H4 (cell line): Measurements from ENCODE around the gene CD68. TPM values are rescaled to one million over a fixed set of nuclear protein-coding genes. Genes with fewer than 3 reads are reported as not detected.
A peak's percentile ranks its signal among the peaks of the same experiment; 100 is the strongest.
"Not testable (repeated sequence)": the region's sequence is repeated elsewhere in the genome, so short reads cannot be mapped to it uniquely, and the experiment has no call there.

Experiments used
- DNase-seq: peaks from one replicate; pipeline ENCODE4 v3.0.0-alpha.2; 2015; ENCODE audit warnings: low spot score
- total RNA-seq: library from RNA; depleted of rRNA; stranded (reverse); fragments of >200 nt; shearing (Covaris generic); gene quantifications from 2 replicates; pipeline ENCODE4 v1.2.3, GENCODE V29; 2014

CD68 gene
- total RNA-seq, 1 experiment from 2014 or later: 21.6 TPM

DNA sequence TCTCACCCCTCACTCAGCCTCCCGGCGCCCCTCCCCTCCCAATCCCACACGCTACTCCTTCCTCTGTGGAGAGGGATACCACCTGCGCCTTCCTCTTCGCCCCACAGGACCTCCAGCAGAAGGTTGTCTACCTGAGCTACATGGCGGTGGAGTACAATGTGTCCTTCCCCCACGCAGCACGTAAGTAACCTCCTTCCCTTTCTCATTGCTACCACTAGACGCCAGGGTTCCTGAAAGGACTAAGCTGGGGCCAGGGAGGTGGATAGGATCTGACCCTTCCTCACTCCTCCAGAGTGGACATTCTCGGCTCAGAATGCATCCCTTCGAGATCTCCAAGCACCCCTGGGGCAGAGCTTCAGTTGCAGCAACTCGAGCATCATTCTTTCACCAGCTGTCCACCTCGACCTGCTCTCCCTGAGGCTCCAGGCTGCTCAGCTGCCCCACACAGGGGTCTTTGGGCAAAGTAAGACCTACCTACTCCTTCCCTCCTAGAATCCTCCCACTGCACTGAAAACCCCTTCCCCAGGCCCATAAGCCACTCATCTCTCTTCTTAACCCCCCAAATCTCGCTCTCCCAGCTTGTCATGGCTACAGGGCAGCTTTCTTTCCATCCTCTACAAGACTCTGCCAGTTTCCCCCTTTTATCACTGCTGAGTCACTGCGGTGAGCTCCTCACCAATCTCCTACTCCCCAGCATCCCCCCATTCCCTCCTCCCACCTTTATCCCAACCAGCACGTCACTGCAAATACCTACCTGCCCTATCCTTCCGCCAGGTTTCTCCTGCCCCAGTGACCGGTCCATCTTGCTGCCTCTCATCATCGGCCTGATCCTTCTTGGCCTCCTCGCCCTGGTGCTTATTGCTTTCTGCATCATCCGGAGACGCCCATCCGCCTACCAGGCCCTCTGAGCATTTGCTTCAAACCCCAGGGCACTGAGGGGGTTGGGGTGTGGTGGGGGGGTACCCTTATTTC lies 1.5 kb downstream of the CD68 start:
- no peak for DNase-seq

- DNase-seq: no peak
These were observed 3.2 kb downstream of the CD68 start for GRCh38 chr17:7582396-7583252.

GRCh38 chr17:7583253-7584109 lies 4.0 kb downstream of the CD68 start, which contains the start of gene MPDU1:
Gene MPDU1 (plus strand): TSS chr17:7583852. CDS start chr17:7583863, 11 bp downstream.
- DNase-seq: peak; percentile 91

DNA sequence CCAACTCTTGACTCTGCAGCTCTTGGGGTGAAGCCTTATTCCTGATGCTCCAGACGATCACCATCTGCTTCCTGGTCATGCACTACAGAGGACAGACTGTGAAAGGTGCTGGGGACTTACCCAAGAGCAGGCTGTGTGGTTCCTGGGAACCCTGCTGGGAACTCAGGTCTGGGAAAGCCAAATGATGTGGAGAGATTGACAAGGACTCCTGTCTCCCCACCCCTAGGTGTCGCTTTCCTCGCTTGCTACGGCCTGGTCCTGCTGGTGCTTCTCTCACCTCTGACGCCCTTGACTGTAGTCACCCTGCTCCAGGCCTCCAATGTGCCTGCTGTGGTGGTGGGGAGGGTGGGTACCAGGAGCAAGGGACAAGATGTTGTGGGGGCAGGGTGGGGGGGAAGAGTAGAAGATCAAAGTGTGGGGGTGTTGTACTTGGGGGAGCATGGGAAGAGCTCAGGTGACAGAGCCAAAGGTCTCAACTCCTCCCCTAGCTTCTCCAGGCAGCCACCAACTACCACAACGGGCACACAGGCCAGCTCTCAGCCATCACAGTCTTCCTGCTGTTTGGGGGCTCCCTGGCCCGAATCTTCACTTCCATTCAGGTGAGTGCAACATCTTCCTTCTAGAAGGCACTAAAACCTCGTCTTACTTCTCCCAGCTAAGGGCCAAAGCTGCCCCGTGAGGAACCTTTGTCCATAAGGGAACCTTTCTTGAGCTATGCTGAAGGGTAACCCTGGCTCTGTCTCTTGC lies 7.4 kb downstream of the CD68 start:
- DNase-seq: no peak

DNA sequence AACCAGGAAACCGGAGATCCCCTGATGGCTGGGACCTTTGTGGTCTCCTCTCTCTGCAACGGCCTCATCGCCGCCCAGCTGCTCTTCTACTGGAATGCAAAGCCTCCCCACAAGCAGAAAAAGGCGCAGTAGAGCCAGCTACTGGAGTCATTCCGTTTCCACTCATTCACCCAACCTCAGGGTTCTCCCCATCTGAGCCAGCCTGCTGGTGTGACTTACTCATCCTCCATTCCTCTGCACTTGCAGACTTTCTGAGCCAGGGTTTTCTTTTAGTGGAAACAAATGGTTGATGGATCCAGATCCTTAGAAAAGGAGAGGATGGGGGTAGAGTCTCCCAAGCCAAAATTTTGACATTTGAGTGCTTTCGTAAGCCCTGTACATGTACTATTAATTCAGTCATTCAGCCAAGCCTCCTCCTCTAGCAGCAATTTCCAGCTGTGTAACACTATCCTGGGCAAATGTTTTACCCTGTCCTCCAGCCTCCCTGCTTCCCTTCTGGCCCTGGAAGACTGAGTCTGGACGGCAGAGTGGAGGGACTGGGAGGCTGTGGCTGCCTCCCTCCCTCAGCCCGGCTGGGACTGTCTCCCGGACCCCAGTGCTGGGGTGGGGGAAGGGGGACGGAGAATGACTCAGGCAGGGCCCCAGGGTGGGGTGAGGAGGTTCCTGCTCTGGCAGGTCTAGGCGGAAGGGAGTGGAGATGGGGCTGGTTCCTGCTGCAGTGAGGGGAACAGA lies 8.1 kb downstream of the CD68 start:
- DNase-seq: no peak

- no peak for DNase-seq
These were observed 9.2 kb downstream of the CD68 start for GRCh38 chr17:7588553-7589203.

- DNase-seq: no peak
These were observed 9.9 kb downstream of the CD68 start for GRCh38 chr17:7589204-7589868.

DNA sequence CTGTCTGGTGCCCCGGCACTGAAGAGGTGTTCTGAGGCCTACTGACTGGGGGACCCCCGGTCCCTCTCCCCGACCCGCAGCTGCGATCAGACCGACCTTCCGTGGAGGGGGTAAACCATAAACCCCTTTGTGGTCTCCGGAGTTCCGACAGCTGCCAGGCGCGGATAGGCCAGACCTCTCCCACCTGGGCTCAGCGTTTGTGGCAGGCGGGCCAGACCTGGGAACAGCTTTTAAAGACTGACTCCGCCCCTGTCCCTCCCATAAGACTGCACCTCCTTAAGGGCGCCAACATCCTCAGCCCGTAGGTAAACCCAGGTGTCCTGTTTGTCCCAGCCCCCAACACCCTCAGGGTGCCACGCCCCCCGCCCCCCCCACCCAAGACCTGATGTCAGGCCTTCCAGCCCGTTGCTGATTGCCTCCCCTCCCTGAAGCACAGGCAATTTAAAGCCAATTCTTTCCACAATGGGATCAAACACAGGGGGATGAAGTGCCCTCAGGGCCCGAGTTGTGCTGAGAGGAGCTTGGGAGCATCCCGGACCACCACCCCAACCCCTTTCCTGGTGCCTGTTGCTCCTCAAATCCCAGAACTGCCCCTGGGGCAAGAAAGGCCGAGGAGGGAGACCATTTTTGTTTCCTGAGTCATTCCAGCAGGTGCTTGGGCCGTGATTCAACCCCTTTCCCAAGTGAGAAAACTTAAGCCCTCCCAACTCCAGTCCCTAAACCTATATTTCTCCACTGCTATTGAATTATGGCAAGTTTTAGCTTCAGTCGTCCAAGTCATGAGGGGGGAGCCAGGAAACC lies 10.7 kb downstream of the CD68 start, which contains the start of gene SOX15:
TSS of gene SOX15 (minus strand) at position 204 of the 801 bp plus-strand sequence. CDS start 418 bp downstream, outside the sequence.
- no peak for DNase-seq

- DNase-seq: no peak
These were observed 11.3 kb downstream of the CD68 start for GRCh38 chr17:7590743-7591142.

DNA sequence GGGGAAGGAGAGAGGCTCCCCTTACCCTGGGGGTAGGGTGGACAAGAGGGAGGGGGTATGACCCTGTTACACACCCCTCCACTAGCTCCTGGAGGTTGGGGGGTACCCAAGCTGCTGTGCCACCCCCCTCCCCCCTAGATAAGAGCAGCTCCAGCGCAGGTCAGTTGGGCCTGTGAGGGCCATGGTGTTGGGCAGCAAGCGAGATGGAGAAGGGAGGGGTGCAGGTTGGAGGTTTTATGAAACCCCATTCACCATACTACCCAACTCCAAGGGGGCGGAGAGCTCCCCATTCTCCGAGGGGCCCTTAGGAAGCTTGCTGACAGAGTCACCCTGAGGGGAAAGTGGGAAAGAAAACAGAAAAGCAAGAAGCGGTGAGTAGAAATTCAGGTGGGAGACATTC lies 12.2 kb downstream of the CD68 start:
- no peak for DNase-seq

GRCh38 chr17:7592422-7593021 lies 13.1 kb downstream of the CD68 start:
- DNase-seq: no peak

GRCh38 chr17:7593296-7593695 lies 13.9 kb downstream of the CD68 start:
- DNase-seq: no peak

- not testable (repeated sequence) for DNase-seq
These were observed 18.1 kb downstream of the CD68 start for GRCh38 chr17:7597561-7597960.

- DNase-seq: no peak
These were observed 26.8 kb downstream of the CD68 start for GRCh38 chr17:7606280-7606679.

- DNase-seq: no peak
These were observed 31.2 kb downstream of the CD68 start for GRCh38 chr17:7610641-7611040.

DNA sequence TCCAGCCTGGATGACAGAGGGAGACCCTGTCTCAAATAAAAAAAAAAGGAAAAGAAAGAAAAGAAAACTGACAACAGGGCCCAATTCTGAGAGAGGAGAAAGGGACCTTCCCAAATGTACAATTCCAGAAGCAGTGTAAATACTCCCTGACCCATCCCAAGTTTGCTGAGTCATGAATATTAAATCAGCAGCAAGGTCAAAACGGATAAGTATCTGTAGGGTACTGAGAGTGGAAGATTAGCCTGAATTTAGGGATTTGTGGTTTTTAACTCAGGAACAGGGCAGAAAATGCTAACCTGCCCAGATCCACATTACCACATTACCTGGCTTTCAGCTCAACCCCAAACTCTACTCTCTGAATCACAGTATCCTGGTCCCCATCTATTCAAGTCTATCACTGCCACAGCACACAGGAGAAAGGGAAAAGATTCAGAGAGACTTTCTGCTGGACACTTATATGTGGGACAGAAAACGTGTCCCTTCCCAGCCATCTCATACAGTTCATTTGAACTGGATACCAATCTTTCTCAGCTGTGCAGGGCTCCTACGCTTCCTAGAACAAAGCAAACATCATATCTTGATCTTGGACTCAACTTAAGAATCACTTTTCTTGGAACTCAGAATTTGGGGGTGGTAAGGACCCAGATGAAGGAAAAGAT lies 32.3 kb downstream of the CD68 start:
- DNase-seq: no peak

- DNase-seq: no peak
These were observed 32.8 kb downstream of the CD68 start for GRCh38 chr17:7612294-7612640.
